GM19324 (cell line): ENCODE measurements around the gene TFG.

ENCODE experiments used
- ATAC-seq: cut with Tn5 transposase; IDR thresholded peaks from one replicate; pipeline ENCODE4 v1.9.1; 2021; ENCODE audit warnings: mild to moderate bottlenecking, moderate library complexity; ENCODE audit not compliant: unreplicated experiment, low FRiP score

The TFG gene

DNA sequence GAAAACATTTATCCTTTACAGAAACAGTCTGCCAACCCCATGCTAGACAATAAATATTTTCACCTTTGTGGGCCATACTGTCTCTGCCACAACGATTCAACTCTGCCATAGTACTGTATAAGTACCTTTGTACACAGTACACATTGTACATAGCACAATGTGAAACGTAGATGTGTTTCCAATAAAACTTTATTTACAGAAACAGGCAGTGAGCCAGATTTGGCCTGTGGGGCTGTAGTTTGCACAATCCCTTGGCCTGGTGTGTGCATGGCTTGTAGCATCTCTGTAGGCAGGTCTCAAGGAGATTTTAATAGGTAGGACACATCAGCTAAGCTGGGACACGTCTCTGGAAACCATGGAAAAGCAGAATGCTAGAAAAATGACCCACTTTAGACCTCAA is 74.3 kb downstream of the TFG start:
- ATAC-seq = no peak

DNA sequence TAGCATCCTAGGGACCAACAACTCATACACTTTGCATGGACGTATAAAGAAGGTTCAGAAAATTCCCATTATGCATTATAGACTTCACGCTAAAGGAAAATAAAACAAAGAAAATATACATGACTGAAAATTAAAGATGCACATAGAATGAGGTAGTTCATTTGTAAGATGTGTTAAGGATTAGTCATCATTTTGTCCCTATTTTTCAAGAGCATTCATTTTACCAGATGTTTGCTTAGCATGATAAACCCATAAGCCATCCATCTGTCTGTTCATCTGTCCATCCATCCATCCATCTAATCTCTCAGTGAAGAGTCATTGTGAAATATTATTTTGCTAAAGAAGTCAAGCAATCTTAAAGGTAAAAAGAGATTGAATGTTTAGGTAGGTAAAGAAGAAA is 80.3 kb downstream of the TFG start:
- ATAC-seq = no peak

DNA sequence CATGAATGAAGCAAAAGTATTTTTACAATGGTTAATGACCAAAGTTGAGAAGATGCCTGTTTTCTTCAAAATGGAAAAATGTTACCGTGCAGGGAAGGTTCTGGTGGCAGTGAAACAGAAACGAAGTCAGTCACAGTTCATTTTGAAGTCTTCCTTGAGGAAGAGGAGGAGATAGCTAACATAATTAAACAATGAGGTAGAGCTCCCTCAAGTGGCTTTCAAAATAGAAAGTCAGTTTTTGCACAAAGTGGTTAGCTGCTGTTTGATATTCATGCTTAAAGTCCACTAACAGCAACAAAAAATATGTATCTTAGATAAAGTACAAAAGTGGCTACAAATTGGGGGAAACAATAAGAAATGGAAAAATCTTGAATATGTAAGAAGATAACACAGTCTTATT is 87.3 kb downstream of the TFG start:
- no peak for ATAC-seq

DNA sequence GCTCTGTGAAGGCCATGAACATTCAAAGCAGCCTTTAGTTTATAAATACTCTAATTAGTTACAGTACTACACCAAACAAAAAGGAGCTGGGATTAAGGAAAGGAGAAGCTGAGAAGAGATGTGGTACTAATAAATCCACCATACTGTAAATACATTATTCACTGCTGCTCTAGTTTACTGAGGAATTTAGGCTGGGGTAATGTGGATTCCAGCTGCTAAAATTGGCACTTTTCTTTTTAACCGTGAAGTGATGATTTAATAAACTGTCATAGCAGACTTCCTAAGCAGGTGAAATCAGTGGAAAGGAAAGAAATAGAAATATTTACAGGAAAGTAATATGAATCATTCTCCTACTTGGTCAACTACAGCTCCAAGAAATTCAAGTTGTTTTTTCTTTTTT is 88.7 kb downstream of the TFG start:
- ATAC-seq = no peak
